H9 (cell line): ENCODE measurements around the gene PPOX. TPM values are rescaled to one million over a fixed set of nuclear protein-coding genes. Genes with fewer than 3 reads are reported as not detected.

Experiments
- DNase-seq: peaks from one replicate; pipeline ENCODE4 v3.0.0-alpha.2; 2017
- H2AFZ ChIP-seq: one replicate; pipeline ENCODE4 v1.6.1; 2013; ENCODE audit warnings: mild to moderate bottlenecking, low read length, control low read depth, moderate library complexity
- H2AK5ac ChIP-seq: 2 replicates; pipeline ENCODE4 v1.6.1; 2013; ENCODE audit warnings: low read length, control low read depth, mixed read lengths; ENCODE audit not compliant: insufficient read length
- H2BK120ac ChIP-seq: one replicate; pipeline ENCODE4 v1.6.1; 2013; ENCODE audit warnings: low read depth, mild to moderate bottlenecking, low read length, control low read depth, inconsistent platforms; ENCODE audit not compliant: poor library complexity, severe bottlenecking
- H2BK12ac ChIP-seq: 2 replicates; pipeline ENCODE4 v1.6.1; 2013; ENCODE audit warnings: low read length, control low read depth, mixed read lengths, low read depth; ENCODE audit not compliant: insufficient read length
- H2BK15ac ChIP-seq: 2 replicates; pipeline ENCODE4 v1.6.1; 2013; ENCODE audit warnings: low read depth, low read length, control low read depth
- H2BK20ac ChIP-seq: one replicate; pipeline ENCODE4 v1.6.1; 2013; ENCODE audit warnings: low read depth, mild to moderate bottlenecking, low read length, control low read depth, inconsistent platforms; ENCODE audit not compliant: poor library complexity, severe bottlenecking
- H2BK5ac ChIP-seq: 2 replicates; pipeline ENCODE4 v1.6.1; 2013; ENCODE audit warnings: low read length, control low read depth, mixed read lengths; ENCODE audit not compliant: insufficient read length
- H3K14ac ChIP-seq: 2 replicates; pipeline ENCODE4 v1.6.1; 2013; ENCODE audit warnings: low read length, control low read depth; ENCODE audit not compliant: insufficient read depth
- H3K18ac ChIP-seq: 2 replicates; pipeline ENCODE4 v1.6.1; 2013; ENCODE audit warnings: low read depth, mild to moderate bottlenecking, mixed read lengths, low read length, control low read depth; ENCODE audit not compliant: insufficient read length
- H3K23ac ChIP-seq: 2 replicates; pipeline ENCODE4 v1.6.1; 2013; ENCODE audit warnings: low read length, control low read depth, mixed read lengths, low read depth; ENCODE audit not compliant: insufficient read length
- H3K23me2 ChIP-seq: 2 replicates; pipeline ENCODE4 v1.6.1; 2013; ENCODE audit warnings: low read depth, mild to moderate bottlenecking, mixed read lengths, low read length, control low read depth; ENCODE audit not compliant: insufficient read length, poor library complexity, severe bottlenecking
- H3K27ac ChIP-seq: 2 replicates; pipeline ENCODE4 v1.5.1; 2013; ENCODE audit warnings: low read length, control low read depth, mixed read lengths, low read depth; ENCODE audit not compliant: insufficient read length
- H3K27me3 ChIP-seq: 2 replicates; pipeline ENCODE4 v1.6.1; 2013; ENCODE audit warnings: low read length, control low read depth, inconsistent platforms; ENCODE audit not compliant: insufficient read depth
- H3K4ac ChIP-seq: 2 replicates; pipeline ENCODE4 v1.6.1; 2013; ENCODE audit warnings: low read depth, mild to moderate bottlenecking, control low read depth, inconsistent platforms, low read length, moderate library complexity
- H3K4me1 ChIP-seq: 2 replicates; pipeline ENCODE4 v1.6.1; 2013; ENCODE audit warnings: low read length, control low read depth, inconsistent platforms; ENCODE audit not compliant: insufficient read depth
- H3K4me2 ChIP-seq: 2 replicates; pipeline ENCODE4 v1.6.1; 2013; ENCODE audit warnings: low read length, control low read depth, mixed read lengths; ENCODE audit not compliant: insufficient read length, insufficient read depth
- H3K56ac ChIP-seq: 2 replicates; pipeline ENCODE4 v1.6.1; 2013; ENCODE audit warnings: low read depth, mild to moderate bottlenecking, mixed read lengths, low read length, control low read depth; ENCODE audit not compliant: insufficient read length
- H3K79me1 ChIP-seq: 2 replicates; pipeline ENCODE4 v1.6.1; 2013; ENCODE audit warnings: low read depth, mild to moderate bottlenecking, moderate library complexity, low read length, control low read depth, inconsistent platforms; ENCODE audit not compliant: insufficient read depth, poor library complexity, severe bottlenecking
- H3K79me2 ChIP-seq: 2 replicates; pipeline ENCODE4 v1.6.1; 2013; ENCODE audit warnings: low read length, control low read depth, inconsistent platforms; ENCODE audit not compliant: insufficient read depth
- H3K9ac ChIP-seq: 2 replicates; pipeline ENCODE4 v1.6.1; 2013; ENCODE audit warnings: low read length, control low read depth, mixed read lengths; ENCODE audit not compliant: insufficient read length; ENCODE audit errors: extremely low read depth
- H3K9me3 ChIP-seq: one replicate; pipeline ENCODE4 v1.6.1; 2013; ENCODE audit warnings: low read depth, low read length, inconsistent platforms; ENCODE audit not compliant: control insufficient read depth
- H3T11ph ChIP-seq: one replicate; pipeline ENCODE4 v1.6.1; 2013; ENCODE audit warnings: mild to moderate bottlenecking, low read length, control low read depth, inconsistent platforms
- H4K20me1 ChIP-seq: one replicate; pipeline ENCODE4 v1.6.1; 2013; ENCODE audit not compliant: control insufficient read depth, insufficient read length, insufficient read depth
- H4K5ac ChIP-seq: 2 replicates; pipeline ENCODE4 v1.6.1; 2013; ENCODE audit warnings: low read depth, mild to moderate bottlenecking, mixed read lengths, low read length, control low read depth; ENCODE audit not compliant: insufficient read length
- H4K8ac ChIP-seq: replicated peaks from 2 replicates; pipeline ENCODE4 v1.6.1; 2013; ENCODE audit warnings: low read length, control low read depth, mixed read lengths, low read depth; ENCODE audit not compliant: insufficient read length
- H4K91ac ChIP-seq: 2 replicates; pipeline ENCODE4 v1.6.1; 2013; ENCODE audit warnings: low read depth, mild to moderate bottlenecking, moderate library complexity, mixed read lengths, low read length, control low read depth; ENCODE audit not compliant: insufficient read length
- H3K27ac Mint-ChIP-seq, 3 experiments: 2 replicates in 2 of 3; 3 replicates in 1 of 3; pipeline ENCODE4 v1.8.0; 2020 to 2021; ENCODE audit warnings: mixed read lengths in 3 of 3, mild to moderate bottlenecking in 1 of 3, moderate library complexity in 1 of 3
- H3K27me3 Mint-ChIP-seq: 2 replicates; pipeline ENCODE4 v1.8.0; 2021; ENCODE audit warnings: low read depth, mild to moderate bottlenecking, moderate library complexity, mixed read lengths
- H3K36me3 Mint-ChIP-seq, 3 experiments: 2 replicates in 2 of 3; 3 replicates in 1 of 3; pipeline ENCODE4 v1.8.0; 2020 to 2021; ENCODE audit warnings: low read depth in 3 of 3, mixed read lengths in 3 of 3; ENCODE audit not compliant: insufficient read depth in 1 of 3
- H3K4me1 Mint-ChIP-seq, 2 experiments: 2 replicates each; pipeline ENCODE4 v1.8.0; 2020; ENCODE audit warnings: mixed read lengths in 2 of 2
- H3K4me3 Mint-ChIP-seq, 2 experiments: 2 replicates in 1 of 2; 3 replicates in 1 of 2; pipeline ENCODE4 v1.8.0; 2020 to 2021; ENCODE audit warnings: mild to moderate bottlenecking in 2 of 2, mixed read lengths in 2 of 2, moderate library complexity in 1 of 2
- H3K9me3 Mint-ChIP-seq, 2 experiments: 2 replicates in 1 of 2; 3 replicates in 1 of 2; pipeline ENCODE4 v1.8.0; 2020; ENCODE audit warnings: mild to moderate bottlenecking in 2 of 2, mixed read lengths in 2 of 2, moderate library complexity in 1 of 2
- CTCF ChIP-seq: fragments of 200-600 bp; sonication (generic); conservative IDR thresholded peaks from 3 replicates; pipeline ENCODE4 v1.8.0; 2021; ENCODE audit warnings: antibody characterized with exemption, mild to moderate bottlenecking
- WGBS: extraction: QIAGEN DNeasy Blood & Tissue Kit; methylation state at CpG from one replicate; pipeline ENCODE4 v1.1.7; 2013; ENCODE audit warnings: missing lambda C conversion rate, low lambda C conversion rate, mixed read lengths; ENCODE audit not compliant: insufficient read length; ENCODE audit errors: extremely low coverage; 5-methylcytosine and 5-hydroxymethylcytosine counted together
- total RNA-seq: library from RNA; stranded (reverse); gene quantifications from 2 replicates; pipeline ENCODE4 v1.2.1, GENCODE V29; 2021

The PPOX gene
- total RNA-seq, 1 experiment from 2014 or later: 39.8 TPM

GRCh38 chr1:161127649-161128048, 38.6 kb upstream of the PPOX start:
- no CpG with 5 or more reads among the region's 2 CpGs for WGBS
- no peak for DNase-seq

More at GRCh38 chr1:161127649-161128048, 38.6 kb upstream of the PPOX start:
- H3K27me3 Mint-ChIP-seq: no peaks in the 10 kb centered on the region
- no peak overlapping the region for H2BK15ac ChIP-seq
- no peak overlapping the region for H3K27ac Mint-ChIP-seq
- no peak overlapping the region for H2BK5ac ChIP-seq
- H3K4me3 Mint-ChIP-seq: no peak overlapping the region
- H3K56ac ChIP-seq: no peak overlapping the region
- peaks cover 18 to 19% of the 10 kb centered on the region in 2 experiments for H3K4me1 Mint-ChIP-seq
- peaks cover 8% of the 10 kb centered on the region for H3K23me2 ChIP-seq
- H3K14ac ChIP-seq: no peak overlapping the region
- no peaks in the 10 kb centered on the region for H3K4me1 ChIP-seq
- no peak overlapping the region for H3K23ac ChIP-seq
- H3K4ac ChIP-seq: no peak overlapping the region
- no peaks in the 10 kb centered on the region for H4K20me1 ChIP-seq
- no peak overlapping the region for H3K9ac ChIP-seq
- no peak overlapping the region for H2BK12ac ChIP-seq
- H2AK5ac ChIP-seq: no peak overlapping the region
- no peak overlapping the region for H4K8ac ChIP-seq
- no peak overlapping the region for H3K18ac ChIP-seq
- H3K79me1 ChIP-seq: peaks cover 5% of the 10 kb centered on the region
- no peak overlapping the region for H3K27ac ChIP-seq
- H3K9me3 Mint-ChIP-seq: no peaks in the 10 kb centered on the region; a peak in 1 of 5 replicates
- no peak overlapping the region for H4K91ac ChIP-seq
- no peaks in the 10 kb centered on the region for H3K9me3 ChIP-seq
- no peak overlapping the region for H3T11ph ChIP-seq
- TF ChIP-seq CTCF: no peak
- H2BK120ac ChIP-seq: no peak overlapping the region
- peaks cover 27 to 69% (median 67%) of the 10 kb centered on the region in 3 experiments; a peak in 6 of 7 replicates for H3K36me3 Mint-ChIP-seq
- H3K79me2 ChIP-seq: 0 out of 2 replicates have a peak, but pooled peaks cover 4% of the 10 kb centered on the region
- H3K27me3 ChIP-seq: no peaks in the 10 kb centered on the region
- H4K5ac ChIP-seq: no peak overlapping the region
- no peak overlapping the region for H3K4me2 ChIP-seq
- no peak overlapping the region for H2BK20ac ChIP-seq
- H2AFZ ChIP-seq: no peak overlapping the region
